Activated CD4-positive, alpha-beta memory T cell treated with anti-CD3 and anti-CD28 coated beads for 36 hours (primary cell): ENCODE results near the gene SNX13. TPM values are rescaled to one million over a fixed set of nuclear protein-coding genes. Genes with fewer than 3 reads are reported as not detected.

Experiments used
- CTCF ChIA-PET: fragments of 350-600 bp; sonication (Branson Sonifier 250); formaldehyde crosslinking; loops from one replicate; lab custom pipeline; 2021; ENCODE audit warnings: antibody characterized with exemption, inconsistent platforms; lab: Charles Lee
- POLR2A ChIA-PET: fragments of 350-600 bp; sonication (Branson Sonifier 250); formaldehyde crosslinking; loops from one replicate; lab custom pipeline; 2021; ENCODE audit warnings: antibody characterized with exemption; lab: Charles Lee
- DNase-seq: peaks from one replicate; pipeline ENCODE4 v3.0.0-alpha.2; 2020
- H3K27ac Mint-ChIP-seq: one replicate; pipeline ENCODE4 v1.8.0; 2021; ENCODE audit warnings: mixed read lengths
- H3K27me3 Mint-ChIP-seq: one replicate; pipeline ENCODE4 v1.8.0; 2021; ENCODE audit warnings: mixed read lengths
- H3K36me3 Mint-ChIP-seq: one replicate; pipeline ENCODE4 v1.8.0; 2021; ENCODE audit warnings: mixed read lengths
- H3K4me1 Mint-ChIP-seq: one replicate; pipeline ENCODE4 v1.8.0; 2021; ENCODE audit warnings: low read depth, mixed read lengths
- H3K4me3 Mint-ChIP-seq: one replicate; pipeline ENCODE4 v1.8.0; 2021; ENCODE audit warnings: mild to moderate bottlenecking, mixed read lengths
- H3K9me3 Mint-ChIP-seq: one replicate; pipeline ENCODE4 v1.8.0; 2021; ENCODE audit warnings: mixed read lengths
- intact Hi-C: fragments of 100-400 bp; cut with micrococcal nuclease; formaldehyde crosslinking; loops from one replicate; pipeline ENCODE4 v1.15.1; 2023
- total RNA-seq, 2 experiments: library from RNA; stranded (reverse); gene quantifications; one replicate each; pipeline ENCODE4 v1.2.3, GENCODE V29; 2021

SNX13 gene
- total RNA-seq, 2 experiments from 2014 or later = 18.6 to 19.8 TPM

- H3K4me1 Mint-ChIP-seq = peaks cover 63% of the 10 kb centered on the region
- POLR2A ChIA-PET = no interaction called here
- no peaks in the 10 kb centered on the region for H3K27me3 Mint-ChIP-seq
These were observed 9.2 kb downstream of the SNX13 start for GRCh38 chr7:17931069-17931468.

GRCh38 chr7:17930546-17930945 lies 9.7 kb downstream of the SNX13 start:
- ChIA-PET CTCF (no interaction called here), POLR2A (no interaction called here)
- DNase-seq = no peak
- Mint-ChIP-seq H3K27ac (no peak overlapping the region), H3K4me3 (no peak overlapping the region), H3K4me1 (peaks cover 61% of the 10 kb centered on the region), H3K36me3 (peaks cover 1% of the 10 kb centered on the region), H3K27me3 (no peaks in the 10 kb centered on the region), H3K9me3 (no peaks in the 10 kb centered on the region)
- intact Hi-C loops = loop anchor here (1.0 kb wide), 1 partner anchor 8 kb away; no protein-coding TSS in a partner anchor

More at GRCh38 chr7:17931069-17931468, 9.2 kb downstream of the SNX13 start:
- CTCF ChIA-PET = no interaction called here
- no peak overlapping the region for H3K4me3 Mint-ChIP-seq
- H3K9me3 Mint-ChIP-seq = no peaks in the 10 kb centered on the region
- H3K27ac Mint-ChIP-seq = no peak overlapping the region
- H3K36me3 Mint-ChIP-seq = peaks cover 1% of the 10 kb centered on the region
- DNase-seq = no peak
- intact Hi-C loops = no loop called here

GRCh38 chr7:17929647-17930395 lies 10.5 kb downstream of the SNX13 start:
- H3K27me3 Mint-ChIP-seq = no peaks in the 10 kb centered on the region
- intact Hi-C loops = loop anchor here (1.0 kb wide), 2 partner anchors 8 to 22 kb away; no protein-coding TSS in a partner anchor
- H3K4me3 Mint-ChIP-seq = no peak overlapping the region
- no peak overlapping the region for H3K27ac Mint-ChIP-seq
- DNase-seq = no peak
- peaks cover 1% of the 10 kb centered on the region for H3K36me3 Mint-ChIP-seq
- ChIA-PET POLR2A (no interaction called here), CTCF (no interaction called here)
- H3K4me1 Mint-ChIP-seq = peaks cover 62% of the 10 kb centered on the region
- no peaks in the 10 kb centered on the region for H3K9me3 Mint-ChIP-seq

GRCh38 chr7:17928055-17928454 lies 12.2 kb downstream of the SNX13 start:
- Mint-ChIP-seq H3K9me3 (no peaks in the 10 kb centered on the region), H3K27ac (no peak overlapping the region), H3K4me1 (peaks cover 57% of the 10 kb centered on the region), H3K36me3 (no peaks in the 10 kb centered on the region), H3K27me3 (no peaks in the 10 kb centered on the region), H3K4me3 (no peak overlapping the region)
- POLR2A ChIA-PET = no interaction called here
- CTCF ChIA-PET = no interaction called here
- DNase-seq = no peak
- intact Hi-C loops = no loop called here

GRCh38 chr7:17921857-17922416 lies 18.4 kb downstream of the SNX13 start:
- Mint-ChIP-seq H3K27me3 (no peaks in the 10 kb centered on the region), H3K36me3 (peaks cover 9% of the 10 kb centered on the region), H3K4me1 (peaks cover 42% of the 10 kb centered on the region)

GRCh38 chr7:17917842-17918241 lies 22.5 kb downstream of the SNX13 start:
- Mint-ChIP-seq H3K27me3 (no peaks in the 10 kb centered on the region), H3K36me3 (peaks cover 9% of the 10 kb centered on the region), H3K4me1 (peaks cover 20% of the 10 kb centered on the region), H3K9me3 (no peaks in the 10 kb centered on the region), H3K4me3 (no peak overlapping the region), H3K27ac (no peak overlapping the region)
- no peak for DNase-seq
- ChIA-PET POLR2A (no interaction called here), CTCF (no interaction called here)
- intact Hi-C loops = no loop called here

More at GRCh38 chr7:17921857-17922416, 18.4 kb downstream of the SNX13 start:
- DNase-seq = no peak
- ChIA-PET CTCF (no interaction called here), POLR2A (no interaction called here)
- no peak overlapping the region for H3K4me3 Mint-ChIP-seq
- H3K27ac Mint-ChIP-seq = no peak overlapping the region
- no peaks in the 10 kb centered on the region for H3K9me3 Mint-ChIP-seq
- intact Hi-C loops = no loop called here

- Mint-ChIP-seq H3K27me3 (no peaks in the 10 kb centered on the region), H3K27ac (no peak overlapping the region), H3K9me3 (no peaks in the 10 kb centered on the region), H3K36me3 (peaks cover 9% of the 10 kb centered on the region), H3K4me3 (no peak overlapping the region), H3K4me1 (peaks cover 14% of the 10 kb centered on the region)
- DNase-seq = no peak
- CTCF ChIA-PET = no interaction called here
- intact Hi-C loops = no loop called here
- POLR2A ChIA-PET = no interaction called here
These were observed 23.5 kb downstream of the SNX13 start for GRCh38 chr7:17916786-17917185.

- no peak overlapping the region for H3K4me3 Mint-ChIP-seq
- no peak overlapping the region for H3K27ac Mint-ChIP-seq
- ChIA-PET POLR2A (no interaction called here), CTCF (no interaction called here)
- H3K27me3 Mint-ChIP-seq = no peaks in the 10 kb centered on the region
- H3K36me3 Mint-ChIP-seq = peaks cover 9% of the 10 kb centered on the region
- no peak for DNase-seq
- no peaks in the 10 kb centered on the region for H3K9me3 Mint-ChIP-seq
- intact Hi-C loops = no loop called here
- H3K4me1 Mint-ChIP-seq = peaks cover 8% of the 10 kb centered on the region
These were observed 24.5 kb downstream of the SNX13 start for GRCh38 chr7:17915796-17916195.

GRCh38 chr7:17915168-17915567 lies 25.1 kb downstream of the SNX13 start:
- CTCF ChIA-PET = interaction anchor here (2.2 kb wide), 1 partner anchor 10 kb away, joined by 5 read pairs; no protein-coding TSS in a partner anchor
- peaks cover 10% of the 10 kb centered on the region for H3K4me1 Mint-ChIP-seq
- DNase-seq = no peak
- H3K4me3 Mint-ChIP-seq = no peak overlapping the region
- no peak overlapping the region for H3K27ac Mint-ChIP-seq
- intact Hi-C loops = no loop called here
- H3K36me3 Mint-ChIP-seq = peaks cover 15% of the 10 kb centered on the region
- POLR2A ChIA-PET = no interaction called here
- H3K27me3 Mint-ChIP-seq = no peaks in the 10 kb centered on the region
- H3K9me3 Mint-ChIP-seq = peaks cover 3% of the 10 kb centered on the region

- no peak for DNase-seq
- Mint-ChIP-seq H3K36me3 (peaks cover 19% of the 10 kb centered on the region), H3K27ac (no peak overlapping the region), H3K4me3 (no peak overlapping the region), H3K9me3 (peaks cover 7% of the 10 kb centered on the region), H3K4me1 (peaks cover 14% of the 10 kb centered on the region), H3K27me3 (no peaks in the 10 kb centered on the region)
- intact Hi-C loops = no loop called here
- CTCF ChIA-PET = interaction anchor here (2.2 kb wide), 1 partner anchor 8 kb away, joined by 5 read pairs; no protein-coding TSS in a partner anchor
- POLR2A ChIA-PET = no interaction called here
These were observed 27.0 kb downstream of the SNX13 start for GRCh38 chr7:17913250-17913649.

GRCh38 chr7:17912536-17913235 lies 27.6 kb downstream of the SNX13 start:
- intact Hi-C loops = no loop called here
- DNase-seq = no peak
- H3K9me3 Mint-ChIP-seq = peaks cover 7% of the 10 kb centered on the region
- CTCF ChIA-PET = no interaction called here
- peaks cover 19% of the 10 kb centered on the region for H3K36me3 Mint-ChIP-seq
- POLR2A ChIA-PET = no interaction called here
- H3K4me1 Mint-ChIP-seq = peaks cover 19% of the 10 kb centered on the region
- no peaks in the 10 kb centered on the region for H3K27me3 Mint-ChIP-seq
- H3K4me3 Mint-ChIP-seq = no peak overlapping the region
- no peak overlapping the region for H3K27ac Mint-ChIP-seq

GRCh38 chr7:17912050-17912449 lies 28.2 kb downstream of the SNX13 start:
- Mint-ChIP-seq H3K36me3 (peaks cover 19% of the 10 kb centered on the region), H3K27ac (no peak overlapping the region), H3K4me3 (no peak overlapping the region), H3K9me3 (peaks cover 7% of the 10 kb centered on the region), H3K27me3 (no peaks in the 10 kb centered on the region), H3K4me1 (peaks cover 24% of the 10 kb centered on the region)
- CTCF ChIA-PET = no interaction called here
- DNase-seq = no peak
- intact Hi-C loops = no loop called here
- POLR2A ChIA-PET = no interaction called here
